Left lung (tissue), 10 donors: ENCODE data around the gene ANKRD10. TPM values are rescaled to one million over a fixed set of nuclear protein-coding genes. Genes with fewer than 3 reads are reported as not detected.
"Not testable (repeated sequence)": the region's sequence is repeated elsewhere in the genome, so short reads cannot be mapped to it uniquely, and the experiment has no call there.

Source experiments
- ATAC-seq: fragments of 200-7000 bp; cut with Tn5 transposase; one replicate; pipeline ENCODE4 v1.9.1; 2020; ENCODE audit warnings: moderate library complexity
- DNase-seq, 4 donors: peaks; one replicate each; pipeline ENCODE4 v3.0.0-alpha.2; 2013 to 2020
- H3K27ac ChIP-seq, 2 donors: fragments of 200-600 bp; sonication (generic) in 1 of 2; one replicate each; pipeline versions ENCODE4 v1.5.0 to v1.8.0; 2020 to 2021
- H3K27me3 ChIP-seq, 2 donors: fragments of 200-600 bp; sonication (generic) in 1 of 2; one replicate each; pipeline versions ENCODE4 v1.5.0 to v1.8.0; 2020 to 2021
- H3K36me3 ChIP-seq, 2 donors: fragments of 200-600 bp; sonication (generic) in 1 of 2; one replicate each; pipeline versions ENCODE4 v1.5.0 to v1.8.0; 2020 to 2021
- H3K4me1 ChIP-seq, 2 donors: fragments of 200-600 bp; one replicate each; pipeline ENCODE4 v1.8.0; 2021
- H3K4me3 ChIP-seq, 2 donors: fragments of 200-600 bp; sonication (generic) in 1 of 2; one replicate each; pipeline versions ENCODE4 v1.5.0 to v1.8.0; 2020 to 2021; ENCODE audit warnings: mild to moderate bottlenecking in 1 of 2
- H3K9me3 ChIP-seq, 2 donors: fragments of 200-600 bp; sonication (generic) in 1 of 2; one replicate each; pipeline versions ENCODE4 v1.5.0 to v1.8.0; 2020 to 2021
- intact Hi-C, 2 donors: fragments of 100-400 bp; cut with DNase I; formaldehyde crosslinking; loops; one replicate each; pipeline versions ENCODE4 v1.11.2 to v1.14.2; 2022
- polyA plus RNA-seq, 6 donors: library from polyadenylated mRNA; unstranded; fragments of 120-200 nt; gene quantifications; one replicate each; pipeline ENCODE4 v1.2.1, GENCODE V29; 2013; ENCODE audit not compliant: insufficient read length in 6 of 6
- total RNA-seq, 2 donors: library from RNA; stranded (reverse); fragmentation: NEBNext Ultra II Directional; extraction: Animal tissue kit (Norgen Biotek cat#: 25700); gene quantifications; one replicate each; pipeline ENCODE4 v1.2.1, GENCODE V29; 2021
- TF ChIP-seq, protein P1 (sequence below), 2 donors: fragments of 200-600 bp; sonication (generic) in 1 of 2; IDR thresholded peaks; one replicate each; pipeline versions ENCODE4 v1.5.0 to v1.8.0; 2021; ENCODE audit warnings: antibody characterized with exemption in 2 of 2
- donor health status: DM: no; HTN: yes; CAD: no.
- donor health status: DM: no; HTN: no; CAD: no.

ANKRD10 gene
- total and polyA plus RNA-seq, 8 donors = 101 to 489 (median 426) TPM

DNA sequence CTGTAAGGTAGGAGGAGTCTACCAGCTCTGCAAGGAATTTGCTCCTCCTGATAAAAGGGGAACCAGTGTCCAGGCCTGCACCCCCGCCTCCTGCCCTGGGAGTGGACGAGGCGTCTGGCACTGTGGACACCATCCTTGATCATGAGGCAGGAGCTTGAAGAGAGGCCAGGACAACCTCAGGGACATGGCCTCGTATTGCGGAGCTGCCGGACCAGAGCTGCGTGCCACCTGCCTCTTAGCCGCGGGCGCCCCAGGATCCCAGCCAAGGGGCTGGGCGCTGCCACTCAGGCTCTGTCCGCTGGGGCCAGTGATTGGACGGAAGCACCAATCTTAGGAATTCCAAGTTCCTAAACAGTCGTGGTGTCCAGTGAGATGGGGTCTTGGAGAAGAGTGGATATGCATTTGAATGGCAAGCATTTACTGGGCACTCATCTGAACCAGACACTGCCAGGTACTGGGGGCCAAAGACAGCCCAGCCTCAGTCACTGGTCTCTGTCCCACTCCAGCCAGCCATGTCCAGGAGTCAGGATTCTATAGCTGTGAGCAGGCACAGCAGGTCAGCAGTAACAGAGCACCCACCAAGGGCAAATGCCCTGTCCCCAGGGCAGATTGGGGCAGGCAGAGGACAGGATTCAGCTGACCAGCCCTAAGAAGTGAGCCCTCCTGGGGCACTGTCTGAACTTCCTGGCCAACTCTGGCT lies 39.1 kb upstream of the ANKRD10 start:
- ATAC-seq (no peak), DNase-seq (no peak)
- no peaks in the 10 kb centered on the region for H3K9me3 ChIP-seq
- no peak overlapping the region for H3K4me3 ChIP-seq
- no peak overlapping the region for H3K27ac ChIP-seq
- peaks cover 0 to 5% of the 10 kb centered on the region in 2 donors for H3K27me3 ChIP-seq
- no peaks in the 10 kb centered on the region for H3K4me1 ChIP-seq
- intact Hi-C loops = no loop called here
- TF ChIP-seq, protein P1, sequence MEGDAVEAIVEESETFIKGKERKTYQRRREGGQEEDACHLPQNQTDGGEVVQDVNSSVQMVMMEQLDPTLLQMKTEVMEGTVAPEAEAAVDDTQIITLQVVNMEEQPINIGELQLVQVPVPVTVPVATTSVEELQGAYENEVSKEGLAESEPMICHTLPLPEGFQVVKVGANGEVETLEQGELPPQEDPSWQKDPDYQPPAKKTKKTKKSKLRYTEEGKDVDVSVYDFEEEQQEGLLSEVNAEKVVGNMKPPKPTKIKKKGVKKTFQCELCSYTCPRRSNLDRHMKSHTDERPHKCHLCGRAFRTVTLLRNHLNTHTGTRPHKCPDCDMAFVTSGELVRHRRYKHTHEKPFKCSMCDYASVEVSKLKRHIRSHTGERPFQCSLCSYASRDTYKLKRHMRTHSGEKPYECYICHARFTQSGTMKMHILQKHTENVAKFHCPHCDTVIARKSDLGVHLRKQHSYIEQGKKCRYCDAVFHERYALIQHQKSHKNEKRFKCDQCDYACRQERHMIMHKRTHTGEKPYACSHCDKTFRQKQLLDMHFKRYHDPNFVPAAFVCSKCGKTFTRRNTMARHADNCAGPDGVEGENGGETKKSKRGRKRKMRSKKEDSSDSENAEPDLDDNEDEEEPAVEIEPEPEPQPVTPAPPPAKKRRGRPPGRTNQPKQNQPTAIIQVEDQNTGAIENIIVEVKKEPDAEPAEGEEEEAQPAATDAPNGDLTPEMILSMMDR (IDR thresholded peaks at IDR 0.05) = no peak
- H3K36me3 ChIP-seq = no peaks in the 10 kb centered on the region

DNA sequence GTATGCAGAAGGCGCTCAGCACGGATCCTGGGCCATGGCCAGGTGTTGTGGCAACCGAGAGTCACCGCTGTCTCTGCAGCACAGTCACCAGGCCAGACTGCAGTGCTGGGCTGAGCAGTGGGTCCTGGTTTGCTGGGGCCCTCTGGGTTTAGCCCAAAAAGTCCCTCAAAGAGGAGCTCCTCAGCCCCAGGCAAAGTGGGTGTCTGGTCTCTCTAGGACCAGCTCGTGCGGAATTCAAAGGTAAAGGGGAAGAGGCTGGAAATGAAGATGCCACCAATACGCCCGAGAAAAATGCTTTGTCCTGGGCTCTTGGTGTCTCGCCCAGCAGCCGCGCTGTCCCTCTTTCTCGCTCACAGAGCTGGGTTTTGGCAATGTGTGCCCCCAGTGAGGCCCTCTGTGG lies 38.5 kb upstream of the ANKRD10 start:
- H3K27me3 ChIP-seq = peaks cover 0 to 5% of the 10 kb centered on the region in 2 donors
- H3K27ac ChIP-seq = no peak overlapping the region
- no peaks in the 10 kb centered on the region for H3K36me3 ChIP-seq
- no peak for DNase-seq
- TF ChIP-seq, protein P1 (IDR thresholded peaks at IDR 0.05) = no peak
- H3K4me1 ChIP-seq = no peaks in the 10 kb centered on the region
- intact Hi-C loops = no loop called here
- no peak for ATAC-seq
- H3K9me3 ChIP-seq = no peaks in the 10 kb centered on the region
- no peak overlapping the region for H3K4me3 ChIP-seq

DNA sequence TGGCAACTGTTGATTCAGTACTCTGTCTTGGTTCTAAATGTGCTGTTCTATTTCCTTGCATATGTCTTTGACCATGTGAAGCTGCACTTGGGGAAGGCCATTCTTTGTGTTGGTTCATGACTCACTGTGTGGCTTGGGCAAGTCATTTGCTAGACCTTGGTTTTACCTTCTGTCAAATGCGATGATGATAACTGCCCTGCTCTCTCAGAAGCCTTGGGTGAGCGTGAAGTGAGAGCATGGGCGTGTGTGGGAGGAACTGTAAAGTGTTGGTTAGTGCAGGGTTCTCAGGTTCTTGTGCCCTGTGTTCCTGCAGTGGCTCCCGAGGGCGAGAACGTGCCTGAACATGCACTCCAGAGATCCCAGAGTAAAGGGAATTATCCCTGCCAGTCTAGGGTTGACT lies 37.3 kb upstream of the ANKRD10 start:
- DNase-seq, H3K36me3 ChIP-seq, H3K4me1 ChIP-seq, intact Hi-C loops, H3K9me3 ChIP-seq, H3K27me3 ChIP-seq, H3K4me3 ChIP-seq, H3K27ac ChIP-seq, ATAC-seq: not testable (repeated sequence)

DNA sequence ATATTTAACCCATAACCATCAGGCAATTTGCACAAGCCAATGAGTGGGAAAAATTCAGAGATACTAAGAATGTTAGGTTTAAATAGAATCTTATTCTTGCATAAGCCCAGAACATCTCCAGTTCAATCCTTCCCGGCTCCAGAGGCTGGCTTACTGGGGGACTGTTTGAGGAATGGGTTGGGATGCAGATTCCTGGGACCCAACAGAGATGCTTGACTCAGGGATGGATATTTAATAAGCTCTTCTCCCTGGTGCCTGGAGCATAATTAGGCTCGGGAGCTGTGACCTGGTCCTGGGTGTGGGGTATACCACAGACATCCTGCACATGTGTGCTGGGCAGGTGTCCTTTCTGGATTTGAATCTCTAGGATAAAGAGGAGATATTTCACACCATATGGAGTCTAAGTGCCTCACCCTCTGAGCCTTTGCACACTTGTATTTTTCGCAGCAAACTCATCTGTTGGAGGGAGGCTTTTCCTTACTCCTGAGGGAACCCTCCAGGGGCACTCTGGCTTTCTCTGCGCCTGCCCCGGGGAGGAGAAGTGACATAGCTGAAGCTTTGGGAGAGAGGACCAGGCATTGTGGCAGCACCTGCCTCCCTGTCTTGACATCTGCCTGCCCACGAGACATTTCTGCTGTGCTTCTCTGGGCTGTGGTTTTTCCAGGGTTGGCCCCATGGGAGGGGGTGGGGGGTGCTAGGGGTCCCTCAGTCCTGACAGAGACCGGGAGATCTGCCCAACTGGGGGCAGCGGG lies 36.1 kb upstream of the ANKRD10 start:
- intact Hi-C loops = no loop called here
- DNase-seq (no peak), ATAC-seq (no peak)
- Histone ChIP-seq H3K4me3 (no peak overlapping the region), H3K36me3 (no peaks in the 10 kb centered on the region), H3K9me3 (no peaks in the 10 kb centered on the region), H3K4me1 (no peaks in the 10 kb centered on the region), H3K27ac (no peak overlapping the region), H3K27me3 (peaks cover 0 to 5% of the 10 kb centered on the region in 2 donors)
- TF ChIP-seq, protein P1 (IDR thresholded peaks at IDR 0.05) = no peak

DNA sequence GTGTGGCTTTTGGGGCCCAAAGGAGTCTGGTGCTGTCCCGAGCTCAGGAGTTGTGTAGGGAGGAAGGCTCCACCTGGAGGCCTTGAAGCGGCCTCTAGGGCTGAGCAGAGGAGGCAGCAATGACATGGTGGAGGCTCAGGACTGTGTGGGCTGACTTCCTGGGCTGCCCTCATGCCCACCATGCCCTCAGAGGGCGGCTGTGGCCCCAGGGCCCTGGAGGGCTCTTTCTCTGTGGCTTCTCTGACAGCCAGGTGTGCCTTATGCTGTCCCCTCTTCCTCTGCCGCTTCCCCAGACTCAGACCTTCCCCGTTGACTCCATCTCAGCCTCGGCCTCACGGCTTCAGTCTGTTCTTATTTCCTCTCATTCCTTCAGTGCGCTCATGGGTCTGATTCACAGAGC lies 35.5 kb upstream of the ANKRD10 start:
- Histone ChIP-seq H3K4me1 (no peaks in the 10 kb centered on the region), H3K9me3 (no peaks in the 10 kb centered on the region), H3K27me3 (peaks cover 0 to 5% of the 10 kb centered on the region in 2 donors), H3K4me3 (no peak overlapping the region), H3K36me3 (no peaks in the 10 kb centered on the region), H3K27ac (no peak overlapping the region)
- TF ChIP-seq, protein P1 (IDR thresholded peaks at IDR 0.05) = no peak
- ATAC-seq (no peak), DNase-seq (no peak)
- intact Hi-C loops = no loop called here
